Endothelial cell of umbilical vein (primary cell): ENCODE data around the gene SLC5A9. TPM values are rescaled to one million over a fixed set of nuclear protein-coding genes. Genes with fewer than 3 reads are reported as not detected.

Experiments
- BruUV-seq: library from RNA; stranded (reverse); fragments of 400-500 nt; replicated peaks from 2 replicates; lab custom pipeline; 2021; lab: Mats Ljungman, UMichigan
- CTCF ChIA-PET: fragments of 300-600, 350-600 bp; sonication (Branson Sonifier 250); formaldehyde crosslinking; loops from one replicate; lab custom pipeline; 2021; ENCODE audit warnings: antibody characterized with exemption, inconsistent platforms; lab: Charles Lee
- POLR2A ChIA-PET: fragments of 300-600, 350-600 bp; sonication (Branson Sonifier 250); formaldehyde crosslinking; loops from one replicate; lab custom pipeline; 2021; ENCODE audit warnings: antibody characterized with exemption, inconsistent platforms; lab: Charles Lee
- DNase-seq: peaks from one replicate; pipeline ENCODE4 v3.0.0-alpha.2; 2011; ENCODE audit warnings: low read depth, low spot score
- FAIRE-seq: peaks from 2 replicates; lab custom pipeline; 2011; peaks lifted over from hg19 to GRCh38; lab: Jason Lieb, UNC
- H2AFZ ChIP-seq: 2 replicates; pipeline ENCODE4 v1.6.0; 2012; ENCODE audit warnings: low read depth, low read length, control low read depth, inconsistent platforms
- H3K27ac ChIP-seq: 2 replicates; pipeline ENCODE4 v1.5.1; 2011; ENCODE audit warnings: low read depth, mild to moderate bottlenecking, control low read depth, low read length, moderate library complexity; ENCODE audit not compliant: insufficient read depth
- H3K27me3 ChIP-seq, 2 experiments: 2 replicates each; pipeline versions ENCODE4 v1.6.0 to v1.6.1; 2011; ENCODE audit warnings: low read length in 2 of 2, mixed read lengths in 1 of 2; ENCODE audit not compliant: control insufficient read depth in 2 of 2, insufficient read depth in 2 of 2
- H3K36me3 ChIP-seq, 2 experiments: 2 replicates in 1 of 2; 3 replicates in 1 of 2; pipeline ENCODE4 v1.5.1; 2011; ENCODE audit warnings: low read length in 2 of 2, mild to moderate bottlenecking in 1 of 2, moderate library complexity in 1 of 2; ENCODE audit not compliant: control insufficient read depth in 2 of 2, insufficient read depth in 2 of 2; ENCODE audit errors: extremely low read depth in 1 of 2
- H3K4me1 ChIP-seq: 3 replicates; pipeline ENCODE4 v1.5.1; 2011; ENCODE audit warnings: mild to moderate bottlenecking, low read length; ENCODE audit not compliant: control insufficient read depth, insufficient read depth; ENCODE audit errors: extremely low read depth
- H3K4me2 ChIP-seq: 2 replicates; pipeline ENCODE4 v1.6.1; 2011; ENCODE audit warnings: low read length, control low read depth, mixed read lengths; ENCODE audit not compliant: insufficient read depth
- H3K4me3 ChIP-seq, 3 experiments: fragments of 200-600 bp in 1 of 3; sonication (generic), shearing (Covaris generic) in 1 of 3; replicated peaks in 1 of 3; 2 replicates each; pipeline ENCODE4 v1.5.1; 2011 to 2016; ENCODE audit warnings: control low read depth in 3 of 3, low read length in 3 of 3, mild to moderate bottlenecking in 2 of 3, inconsistent platforms in 1 of 3, low read depth in 1 of 3, moderate library complexity in 1 of 3; ENCODE audit not compliant: insufficient read depth in 1 of 3
- H3K79me2 ChIP-seq: 2 replicates; pipeline ENCODE4 v1.6.0; 2012; ENCODE audit warnings: low read length, inconsistent platforms; ENCODE audit not compliant: control insufficient read depth, insufficient read depth
- H3K9ac ChIP-seq: replicated peaks from 2 replicates; pipeline ENCODE3; 2011; ENCODE audit warnings: low read length, control low read depth; ENCODE audit not compliant: insufficient read depth; ENCODE audit errors: extremely low read depth
- H3K9me1 ChIP-seq: replicated peaks from 3 replicates; pipeline ENCODE4 v1.6.0; 2011; ENCODE audit warnings: mild to moderate bottlenecking, low read length; ENCODE audit not compliant: control insufficient read depth, insufficient read depth; ENCODE audit errors: extremely low read depth
- H3K9me3 ChIP-seq: replicated peaks from 2 replicates; pipeline ENCODE4 v1.5.1; 2012; ENCODE audit warnings: low read length, inconsistent platforms; ENCODE audit not compliant: control insufficient read depth, insufficient read depth
- H4K20me1 ChIP-seq: replicated peaks from 2 replicates; pipeline ENCODE3; 2011; ENCODE audit warnings: mild to moderate bottlenecking, low read length; ENCODE audit not compliant: control insufficient read depth, insufficient read depth; ENCODE audit errors: extremely low read depth
- EZH2 ChIP-seq: IDR thresholded peaks from 2 replicates; pipeline ENCODE4 v1.6.1; 2012; ENCODE audit warnings: borderline replicate concordance, low read depth, mild to moderate bottlenecking, moderate library complexity, low read length, inconsistent platforms; ENCODE audit not compliant: severe bottlenecking
- FOS ChIP-seq: IDR thresholded peaks from 2 replicates; pipeline ENCODE4 v1.6.1; 2011; ENCODE audit warnings: mild to moderate bottlenecking, low read length, moderate library complexity, borderline replicate concordance; ENCODE audit not compliant: insufficient read depth
- GATA2 ChIP-seq: IDR thresholded peaks from 2 replicates; pipeline ENCODE4 v1.7.0; 2011; ENCODE audit warnings: low read depth, mild to moderate bottlenecking, moderate library complexity, mixed read lengths, low read length; ENCODE audit not compliant: insufficient read length, insufficient read depth
- JUN ChIP-seq: IDR thresholded peaks from 2 replicates; pipeline ENCODE4 v1.6.1; 2011; ENCODE audit warnings: borderline replicate concordance, low read depth; ENCODE audit not compliant: insufficient read length, insufficient read depth
- MAX ChIP-seq: IDR thresholded peaks from 2 replicates; pipeline ENCODE4 v1.6.1; 2011; ENCODE audit not compliant: insufficient read depth, insufficient read length
- MYC ChIP-seq: IDR thresholded peaks from one replicate; pipeline ENCODE4 v1.6.1; 2011; ENCODE audit warnings: mild to moderate bottlenecking, low read depth, low read length
- POLR2A ChIP-seq: IDR thresholded peaks from 2 replicates; pipeline ENCODE4 v1.6.1; 2012; ENCODE audit warnings: low read depth, mild to moderate bottlenecking, control low read depth, low read length
- POLR2AphosphoS5 ChIP-seq: IDR thresholded peaks from 2 replicates; pipeline ENCODE4 v1.6.1; 2012; ENCODE audit warnings: low read depth, mild to moderate bottlenecking, control low read depth, low read length, moderate library complexity; ENCODE audit not compliant: insufficient read depth
- dilution Hi-C: fragments of 300-500 bp; cut with MboI; formaldehyde crosslinking; loops from one replicate; pipeline ENCODE4 v1.15.0; 2019; ENCODE audit warnings: low sequenced_read_pairs; ENCODE audit not compliant: extremely low pct_ligation_motif_present
- intact Hi-C: fragments of 100-400 bp; cut with micrococcal nuclease; formaldehyde crosslinking; loops from one replicate; pipeline ENCODE4 v1.10.0; 2022
- polyA plus RNA-seq, 4 experiments: library from polyadenylated mRNA; depleted of rRNA in 3 of 4; stranded (reverse) in 3 of 4; unstranded in 1 of 4; fragments of >200 nt; gene quantifications; 2 replicates each; pipeline versions ENCODE4 v1.2.1 to v1.2.3, GENCODE V29; 2011 to 2012; ENCODE audit warnings: missing spikeins in 1 of 4
- total RNA-seq: library from RNA; stranded (reverse); gene quantifications from 2 replicates; pipeline ENCODE4 v1.2.3, GENCODE V29; 2021
- TF ChIP-seq, protein P1 (sequence below), 2 donors: IDR thresholded peaks; 1 replicate in 1 of 2; 2 replicates in 1 of 2; pipeline ENCODE4 v1.5.1; 2011; ENCODE audit warnings: low read length in 2 of 2, mild to moderate bottlenecking in 2 of 2, moderate library complexity in 2 of 2, control low read depth in 1 of 2, inconsistent platforms in 1 of 2, low read depth in 1 of 2; ENCODE audit not compliant: insufficient read depth in 1 of 2; ENCODE audit errors: extremely low read depth in 1 of 2

The SLC5A9 gene
- total and polyA plus RNA-seq, 2 donors (not counting 3 experiments of a cell fraction or from before 2014, with no cell fraction given): not detected

DNA sequence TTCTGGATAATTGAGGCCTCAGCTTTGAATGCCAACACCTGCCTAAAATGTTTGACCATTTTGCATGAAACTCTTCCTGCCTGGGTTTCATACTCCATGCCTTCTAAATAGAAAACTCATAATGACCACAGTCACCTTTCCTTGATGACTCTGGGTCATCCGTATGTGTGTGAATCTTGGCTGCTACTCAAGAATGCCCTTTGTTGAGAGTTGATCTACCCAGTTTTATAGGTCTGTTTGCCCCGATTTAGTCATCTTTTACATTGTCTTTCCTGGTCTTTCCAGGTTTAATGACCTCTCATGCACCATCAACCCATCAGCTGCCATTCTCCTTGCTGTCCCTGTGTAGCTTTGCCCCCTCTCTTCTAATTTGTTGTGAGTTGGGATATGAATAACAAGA is 2.7 kb upstream of the SLC5A9 start:
- H3K36me3 ChIP-seq: no peaks in the 10 kb centered on the region
- no TSS peak for BruUV-seq
- TF ChIP-seq FOS (no peak), POLR2A (no peak), MYC (no peak)
- H4K20me1 ChIP-seq: no peaks in the 10 kb centered on the region
- dilution Hi-C loops: no loop called here
- no peak overlapping the region for H3K9ac ChIP-seq
- ChIA-PET POLR2A (no interaction called here), CTCF (no interaction called here)
- DNase-seq (no peak), FAIRE-seq (no peak)
- H3K4me2 ChIP-seq: no peak overlapping the region
- peaks cover 0 to 1% of the 10 kb centered on the region in 2 experiments for H3K27me3 ChIP-seq
- no peaks in the 10 kb centered on the region for H3K4me1 ChIP-seq
- no peaks in the 10 kb centered on the region for H3K79me2 ChIP-seq
- H3K9me1 ChIP-seq: no peaks in the 10 kb centered on the region
- no peak overlapping the region for H3K27ac ChIP-seq
- H2AFZ ChIP-seq: no peak overlapping the region
- intact Hi-C loops: no loop called here
- H3K4me3 ChIP-seq: no peak overlapping the region
- no peaks in the 10 kb centered on the region for H3K9me3 ChIP-seq

DNA sequence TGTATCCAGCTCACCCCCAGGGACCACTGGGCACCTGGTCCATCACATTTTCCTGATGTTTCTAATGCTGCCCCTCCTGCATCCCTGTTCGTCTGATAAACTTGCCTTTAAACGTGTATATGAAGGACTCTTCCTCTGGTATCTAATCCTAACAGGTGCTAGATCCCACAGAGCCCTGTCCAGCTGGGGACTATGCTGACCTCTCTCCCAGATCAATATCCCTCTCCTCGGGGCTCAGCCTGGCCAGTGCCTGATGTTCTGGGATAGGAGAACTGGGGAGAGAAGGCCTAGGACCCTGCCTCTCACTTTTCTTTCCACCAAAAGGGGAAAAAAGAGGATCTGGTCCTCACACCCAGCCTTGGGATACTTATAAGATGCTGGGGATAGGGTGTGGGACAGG is 1.4 kb upstream of the SLC5A9 start:
- H3K27me3 ChIP-seq: peaks cover 0 to 1% of the 10 kb centered on the region in 2 experiments
- DNase-seq (no peak), FAIRE-seq (no peak)
- no peak overlapping the region for H3K4me2 ChIP-seq
- no peaks in the 10 kb centered on the region for H3K9me1 ChIP-seq
- no peak overlapping the region for H3K4me3 ChIP-seq
- H2AFZ ChIP-seq: no peak overlapping the region
- no peaks in the 10 kb centered on the region for H4K20me1 ChIP-seq
- H3K79me2 ChIP-seq: no peaks in the 10 kb centered on the region
- dilution Hi-C loops (no loop called here), intact Hi-C loops (no loop called here)
- no peaks in the 10 kb centered on the region for H3K36me3 ChIP-seq
- H3K9me3 ChIP-seq: no peaks in the 10 kb centered on the region
- BruUV-seq: no TSS peak
- no peak overlapping the region for H3K9ac ChIP-seq
- ChIA-PET POLR2A (no interaction called here), CTCF (interaction anchor here (1.0 kb wide), 1 partner anchor 18 kb away, joined by 3 read pairs; no protein-coding TSS in a partner anchor)
- no peak for TF ChIP-seq POLR2AphosphoS5
- no peak for TF ChIP-seq JUN
- TF ChIP-seq MAX: no peak
- no peak for TF ChIP-seq EZH2
- TF ChIP-seq MYC: no peak
- no peak for TF ChIP-seq FOS
- TF ChIP-seq GATA2: no peak
- TF ChIP-seq, protein P1, sequence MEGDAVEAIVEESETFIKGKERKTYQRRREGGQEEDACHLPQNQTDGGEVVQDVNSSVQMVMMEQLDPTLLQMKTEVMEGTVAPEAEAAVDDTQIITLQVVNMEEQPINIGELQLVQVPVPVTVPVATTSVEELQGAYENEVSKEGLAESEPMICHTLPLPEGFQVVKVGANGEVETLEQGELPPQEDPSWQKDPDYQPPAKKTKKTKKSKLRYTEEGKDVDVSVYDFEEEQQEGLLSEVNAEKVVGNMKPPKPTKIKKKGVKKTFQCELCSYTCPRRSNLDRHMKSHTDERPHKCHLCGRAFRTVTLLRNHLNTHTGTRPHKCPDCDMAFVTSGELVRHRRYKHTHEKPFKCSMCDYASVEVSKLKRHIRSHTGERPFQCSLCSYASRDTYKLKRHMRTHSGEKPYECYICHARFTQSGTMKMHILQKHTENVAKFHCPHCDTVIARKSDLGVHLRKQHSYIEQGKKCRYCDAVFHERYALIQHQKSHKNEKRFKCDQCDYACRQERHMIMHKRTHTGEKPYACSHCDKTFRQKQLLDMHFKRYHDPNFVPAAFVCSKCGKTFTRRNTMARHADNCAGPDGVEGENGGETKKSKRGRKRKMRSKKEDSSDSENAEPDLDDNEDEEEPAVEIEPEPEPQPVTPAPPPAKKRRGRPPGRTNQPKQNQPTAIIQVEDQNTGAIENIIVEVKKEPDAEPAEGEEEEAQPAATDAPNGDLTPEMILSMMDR (IDR thresholded peaks at IDR 0.05; ENCODE audit: extremely low read depth in 1 of 2, insufficient read depth in 1 of 2, low read depth in 1 of 2, low read length in 2 of 2): no peak
- TF ChIP-seq POLR2A: no peak
- H3K27ac ChIP-seq: no peak overlapping the region
- no peaks in the 10 kb centered on the region for H3K4me1 ChIP-seq
